ENCODE data around the gene ATP9A. TPM values are rescaled to one million over a fixed set of nuclear protein-coding genes. Genes with fewer than 3 reads are reported as not detected.

Gene ATP9A
- total and polyA plus RNA-seq, 2 of the 4 experiments (the other 2 are of a cell fraction), result 10.6 to 22.4 TPM

DNA sequence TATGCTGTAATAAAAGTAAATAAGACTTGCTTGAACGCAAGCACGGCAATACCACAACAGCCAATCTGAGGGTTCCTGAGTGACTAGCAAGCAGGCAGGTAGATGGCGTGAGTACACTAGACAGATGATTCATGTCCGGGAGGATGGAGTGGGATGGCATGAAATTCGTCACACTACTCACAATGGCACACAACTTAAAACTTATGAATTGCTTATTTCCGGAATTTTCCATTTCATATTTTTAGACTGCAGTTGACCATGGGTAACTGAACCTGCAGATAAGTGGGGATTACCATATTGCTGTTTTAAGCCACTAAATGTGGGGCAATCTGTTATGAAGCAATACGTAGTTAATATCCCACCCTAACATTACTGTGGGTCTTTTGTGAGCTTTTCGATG is 132.1 kb downstream of the ATP9A start:
- TF ChIP-seq RFX5 (IDR thresholded peaks at IDR 0.05; ENCODE audit: low read depth, low read length), result no peak
- TF ChIP-seq CEBPB (IDR thresholded peaks at IDR 0.05; ENCODE audit: low read depth, low read length), result 0 out of 2 replicates have a peak, but pooled peaks have one; percentile 11
- TF ChIP-seq NFE2L2 (IDR thresholded peaks at IDR 0.05; ENCODE audit: low read depth, low read length), result no peak
- peaks cover 13% of the 10 kb centered on the region for H3K4me1 ChIP-seq (ENCODE audit: control insufficient read depth, insufficient read depth, low read length)
- BruUV-seq (replicated peaks), result no TSS peak
- H2BK120ac ChIP-seq (ENCODE audit: low read depth, low read length), result no peak overlapping the region
- dilution Hi-C loops (cut with HindIII; ENCODE audit: low sequenced_read_pairs, unreplicated experiment) (no loop called here), in situ Hi-C loops (cut with MboI; ENCODE audit: low sequenced_read_pairs) (no loop called here), intact Hi-C loops (cut with micrococcal nuclease) (loop anchor here (5.0 kb wide), 1 partner anchor 61 kb away; no protein-coding TSS in a partner anchor)
- no peak overlapping the region for H4K91ac ChIP-seq (ENCODE audit: insufficient read depth, low read depth, low read length)
- no peaks in the 10 kb centered on the region for H3K36me3 ChIP-seq (ENCODE audit: control insufficient read depth, insufficient read depth, low read length)
- no peak overlapping the region for H2BK15ac ChIP-seq (ENCODE audit: low read depth, low read length)
- no peak overlapping the region for H3K27ac ChIP-seq (ENCODE audit: insufficient read depth, low read length)
- no peak for DNase-seq
- no peak overlapping the region for H2AK9ac ChIP-seq (replicated peaks; ENCODE audit: low read depth, low read length, poor library complexity)
- no peaks in the 10 kb centered on the region; the same call in 1 of the 2 replicates for H4K20me1 ChIP-seq (ENCODE audit: insufficient read depth, low read length)
- no peak overlapping the region; the same call in 1 of the 2 replicates for H3K4ac ChIP-seq (ENCODE audit: low read depth, low read length)
- no peak overlapping the region for H4K5ac ChIP-seq (ENCODE audit: low read depth, low read length)
- H3K23ac ChIP-seq (ENCODE audit: low read depth, low read length), result no peak overlapping the region
- no peak overlapping the region for H2BK5ac ChIP-seq (ENCODE audit: low read depth, low read length, poor library complexity, severe bottlenecking)
- POLR2A ChIA-PET (ENCODE audit: unreplicated experiment), result no interaction called here
- H2AFZ ChIP-seq (replicated peaks; ENCODE audit: low read length, poor library complexity), result no peak overlapping the region
- WGBS, 2 experiments (ENCODE audit: extremely low coverage in 2 of 2, insufficient read length in 1 of 2), result no CpG with 5 or more reads among the region's 8 CpGs
- no peak overlapping the region for H3K56ac ChIP-seq (ENCODE audit: extremely low read depth, insufficient read depth, low read length)
- no peak overlapping the region for H3K9ac ChIP-seq (ENCODE audit: low read depth, low read length)
- H4K8ac ChIP-seq (ENCODE audit: low read depth in 2 of 2, low read length in 2 of 2), result no peak overlapping the region
- H3K4me2 ChIP-seq (ENCODE audit: low read depth, low read length), result no peak overlapping the region
- no peak overlapping the region for H3K4me3 ChIP-seq (ENCODE audit: insufficient read depth, low read depth, low read length)
- no peaks in the 10 kb centered on the region for H3K9me3 ChIP-seq (ENCODE audit: control insufficient read depth, insufficient read depth, low read length)
- no peak overlapping the region for H2BK20ac ChIP-seq (ENCODE audit: low read depth, low read length)
- peaks cover 0 to 34% of the 10 kb centered on the region in 2 experiments; a peak in 3 of 4 replicates for H3K79me1 ChIP-seq (ENCODE audit: low read depth in 1 of 2, low read length in 2 of 2)
- no peaks in the 10 kb centered on the region for H3K27me3 ChIP-seq (ENCODE audit: control insufficient read depth, insufficient read depth, low read length)
- H3K18ac ChIP-seq (ENCODE audit: low read depth, low read length), result no peak overlapping the region
- H3K9me1 ChIP-seq (ENCODE audit: insufficient read depth, low read length), result peaks cover 17% of the 10 kb centered on the region
- no peak for ATAC-seq (ENCODE audit: low read depth)
- H3K14ac ChIP-seq (replicated peaks; ENCODE audit: low read depth, low read length), result no peak overlapping the region
- H2AK5ac ChIP-seq (ENCODE audit: low read depth, low read length), result no peak overlapping the region
- CTCF ChIA-PET, result no interaction called here
